Colonic mucosa (tissue), 4 donors: ENCODE data around the gene SPSB3. TPM values are rescaled to one million over a fixed set of nuclear protein-coding genes. Genes with fewer than 3 reads are reported as not detected.

ENCODE experiments used
- DNase-seq: peaks from one replicate; pipeline ENCODE4 v3.0.0-alpha.2; 2020
- H3K27ac ChIP-seq: fragments of 200-600 bp; one replicate; pipeline ENCODE4 v1.8.0; 2021
- H3K27me3 ChIP-seq: fragments of 200-600 bp; one replicate; pipeline ENCODE4 v1.8.0; 2021
- H3K36me3 ChIP-seq: fragments of 200-600 bp; one replicate; pipeline ENCODE4 v1.8.0; 2021
- H3K4me1 ChIP-seq: fragments of 200-600 bp; one replicate; pipeline ENCODE4 v1.8.0; 2021; ENCODE audit warnings: mild to moderate bottlenecking
- H3K4me3 ChIP-seq: fragments of 200-600 bp; one replicate; pipeline ENCODE4 v1.8.0; 2021
- H3K9ac ChIP-seq, 2 donors: one replicate each; pipeline ENCODE4 v1.7.0; 2013; ENCODE audit warnings: control low read depth in 2 of 2, low read depth in 2 of 2, low read length in 2 of 2
- H3K9me3 ChIP-seq: fragments of 200-600 bp; one replicate; pipeline ENCODE4 v1.8.0; 2021
- CTCF ChIP-seq: fragments of 200-600 bp; IDR thresholded peaks from one replicate; pipeline ENCODE4 v1.8.0; 2022; ENCODE audit warnings: antibody characterized with exemption, mild to moderate bottlenecking
- intact Hi-C: fragments of 100-400 bp; cut with DNase I; formaldehyde crosslinking; loops from one replicate; pipeline ENCODE4 v1.14.1; 2022
- total RNA-seq, 2 donors: library from RNA; stranded (reverse); fragmentation: NEBNext Ultra II Directional in 1 of 2; extraction: Animal tissue kit (Norgen Biotek cat#: 25700) in 1 of 2; gene quantifications; one replicate each; pipeline ENCODE4 v1.2.1, GENCODE V29; 2021
- donor health status: healthy.
- donor health status: DM: no; HTN: no; CAD: no.
- donor health status: DM: no; HTN: no; CAD: no.

Gene SPSB3
- total RNA-seq, 2 donors from 2014 or later = 32.7 to 35.9 TPM

- H3K27me3 ChIP-seq = no peaks in the 10 kb centered on the region
- no peaks in the 10 kb centered on the region for H3K9me3 ChIP-seq
- no peak for DNase-seq
- intact Hi-C loops = no loop called here
- no peak for TF ChIP-seq CTCF
- no peaks in the 10 kb centered on the region for H3K4me1 ChIP-seq
- no peak overlapping the region for H3K4me3 ChIP-seq
- no peak overlapping the region for H3K9ac ChIP-seq
- no peak overlapping the region for H3K27ac ChIP-seq
- H3K36me3 ChIP-seq = no peaks in the 10 kb centered on the region
These were observed 38.0 kb downstream of the SPSB3 start for GRCh38 chr16:1744338-1744840.

GRCh38 chr16:1743376-1744337, 38.7 kb downstream of the SPSB3 start:
- no peak overlapping the region for H3K4me3 ChIP-seq
- DNase-seq = no peak
- H3K4me1 ChIP-seq = no peaks in the 10 kb centered on the region
- H3K27me3 ChIP-seq = no peaks in the 10 kb centered on the region
- H3K9ac ChIP-seq = no peak overlapping the region
- H3K9me3 ChIP-seq = no peaks in the 10 kb centered on the region
- no peaks in the 10 kb centered on the region for H3K36me3 ChIP-seq
- intact Hi-C loops = no loop called here
- TF ChIP-seq CTCF = no peak
- no peak overlapping the region for H3K27ac ChIP-seq

GRCh38 chr16:1741553-1742165, 40.7 kb downstream of the SPSB3 start:
- H3K4me1 ChIP-seq = no peaks in the 10 kb centered on the region
- no peaks in the 10 kb centered on the region for H3K27me3 ChIP-seq
- H3K9ac ChIP-seq = no peak overlapping the region
- intact Hi-C loops = no loop called here
- H3K4me3 ChIP-seq = no peak overlapping the region
- no peak for TF ChIP-seq CTCF
- no peak for DNase-seq
- H3K36me3 ChIP-seq = no peaks in the 10 kb centered on the region
- no peak overlapping the region for H3K27ac ChIP-seq
- no peaks in the 10 kb centered on the region for H3K9me3 ChIP-seq

GRCh38 chr16:1740781-1741490, 41.4 kb downstream of the SPSB3 start:
- no peaks in the 10 kb centered on the region for H3K4me1 ChIP-seq
- TF ChIP-seq CTCF = no peak
- no peaks in the 10 kb centered on the region for H3K36me3 ChIP-seq
- no peak overlapping the region for H3K9ac ChIP-seq
- no peak overlapping the region for H3K27ac ChIP-seq
- no peaks in the 10 kb centered on the region for H3K9me3 ChIP-seq
- intact Hi-C loops = no loop called here
- no peak overlapping the region for H3K4me3 ChIP-seq
- H3K27me3 ChIP-seq = no peaks in the 10 kb centered on the region
- DNase-seq = no peak

- no peak for TF ChIP-seq CTCF
- intact Hi-C loops = no loop called here
- Histone ChIP-seq H3K27me3 (no peaks in the 10 kb centered on the region), H3K9me3 (no peaks in the 10 kb centered on the region), H3K4me1 (no peaks in the 10 kb centered on the region), H3K9ac (no peak overlapping the region), H3K4me3 (no peak overlapping the region), H3K27ac (no peak overlapping the region), H3K36me3 (no peaks in the 10 kb centered on the region)
- DNase-seq = no peak
These were observed 42.1 kb downstream of the SPSB3 start for GRCh38 chr16:1740234-1740633.
